PC-9 (cell line): ENCODE results near the gene PAOX. TPM values are rescaled to one million over a fixed set of nuclear protein-coding genes. Genes with fewer than 3 reads are reported as not detected.
A peak's percentile ranks its signal among the peaks of the same experiment; 100 is the strongest.

ENCODE experiments used
- BruUV-seq: library from RNA; stranded (reverse); fragments of 400-500 nt; replicated peaks from 2 replicates; lab custom pipeline; 2021; lab: Mats Ljungman, UMichigan
- CTCF ChIA-PET: fragments of 300-600 bp; sonication (Branson Sonifier 250); formaldehyde crosslinking; loops from one replicate; lab custom pipeline; 2022; ENCODE audit warnings: antibody characterized with exemption; lab: Charles Lee
- POLR2A ChIA-PET: fragments of 300-600 bp; sonication (Branson Sonifier 250); formaldehyde crosslinking; loops from one replicate; lab custom pipeline; 2022; ENCODE audit warnings: antibody characterized with exemption; ENCODE audit not compliant: unreplicated experiment; lab: Charles Lee
- DNase-seq, 2 experiments: peaks; one replicate each; pipeline versions ENCODE4 v3.0.0 to v3.0.0-alpha.2; 2015 to 2022; ENCODE audit warnings: mixed read lengths in 1 of 2
- H2AFZ ChIP-seq: fragments of 200-600 bp; sonication (generic); 2 replicates; pipeline ENCODE4 v1.8.1; 2017; ENCODE audit warnings: antibody characterized with exemption
- H3F3A ChIP-seq: fragments of 200-600 bp; sonication (generic); 2 replicates; pipeline ENCODE4 v1.8.1; 2017; ENCODE audit warnings: antibody characterized with exemption, mild to moderate bottlenecking, low read depth; ENCODE audit not compliant: insufficient read depth
- H3K27ac ChIP-seq: fragments of 200-600 bp; sonication (generic); 2 replicates; pipeline ENCODE4 v1.6.1; 2016; ENCODE audit warnings: mixed run types
- H3K27me3 ChIP-seq: fragments of 200-600 bp; sonication (generic); 2 replicates; pipeline ENCODE4 v1.6.1; 2016; ENCODE audit warnings: low read depth, mixed run types; ENCODE audit not compliant: insufficient read depth
- H3K36me3 ChIP-seq: fragments of 200-600 bp; sonication (generic); 2 replicates; pipeline ENCODE4 v1.6.1; 2016; ENCODE audit warnings: low read depth, mixed run types
- H3K4me1 ChIP-seq: fragments of 200-600 bp; sonication (generic); replicated peaks from 2 replicates; pipeline ENCODE4 v1.6.1; 2016; ENCODE audit warnings: mixed run types; ENCODE audit not compliant: insufficient read depth
- H3K4me2 ChIP-seq: fragments of 200-600 bp; sonication (generic); 2 replicates; pipeline ENCODE4 v1.6.1; 2017; ENCODE audit warnings: mixed run types
- H3K4me3 ChIP-seq: fragments of 200-600 bp; sonication (generic); 2 replicates; pipeline ENCODE4 v1.6.1; 2016; ENCODE audit warnings: mixed run types
- H3K79me2 ChIP-seq: fragments of 200-600 bp; sonication (generic); 2 replicates; pipeline ENCODE4 v1.6.1; 2017; ENCODE audit warnings: low read depth, mixed run types
- H3K9me2 ChIP-seq: fragments of 200-600 bp; sonication (generic); 2 replicates; pipeline ENCODE4 v1.8.1; 2017; ENCODE audit warnings: mild to moderate bottlenecking; ENCODE audit not compliant: insufficient read depth
- H3K9me3 ChIP-seq: fragments of 200-600 bp; sonication (generic); 2 replicates; pipeline ENCODE4 v1.8.1; 2016; ENCODE audit warnings: low read depth; ENCODE audit not compliant: insufficient read depth
- H4K20me1 ChIP-seq: fragments of 200-600 bp; sonication (generic); 2 replicates; pipeline ENCODE4 v1.8.1; 2017; ENCODE audit not compliant: insufficient read depth
- CTCF ChIP-seq: fragments of 200-600 bp; sonication (generic); conservative IDR thresholded peaks from 2 replicates; pipeline ENCODE4 v1.6.1; 2017; ENCODE audit warnings: mixed run types, antibody characterized with exemption, mild to moderate bottlenecking, moderate library complexity
- EZH2 ChIP-seq: fragments of 200-600 bp; sonication (generic); IDR thresholded peaks from 2 replicates; pipeline ENCODE4 v1.8.0; 2017; ENCODE audit warnings: antibody characterized with exemption, low read depth
- intact Hi-C: fragments of 100-400 bp; cut with micrococcal nuclease; formaldehyde crosslinking; loops from one replicate; pipeline ENCODE4 v1.10.0; 2022; ENCODE audit not compliant: unreplicated experiment
- total RNA-seq: library from RNA; stranded (reverse); gene quantifications from 2 replicates; pipeline ENCODE4 v1.2.3, GENCODE V29; 2021

PAOX gene
- total RNA-seq, 1 experiment from 2014 or later, result 5.7 TPM

DNA sequence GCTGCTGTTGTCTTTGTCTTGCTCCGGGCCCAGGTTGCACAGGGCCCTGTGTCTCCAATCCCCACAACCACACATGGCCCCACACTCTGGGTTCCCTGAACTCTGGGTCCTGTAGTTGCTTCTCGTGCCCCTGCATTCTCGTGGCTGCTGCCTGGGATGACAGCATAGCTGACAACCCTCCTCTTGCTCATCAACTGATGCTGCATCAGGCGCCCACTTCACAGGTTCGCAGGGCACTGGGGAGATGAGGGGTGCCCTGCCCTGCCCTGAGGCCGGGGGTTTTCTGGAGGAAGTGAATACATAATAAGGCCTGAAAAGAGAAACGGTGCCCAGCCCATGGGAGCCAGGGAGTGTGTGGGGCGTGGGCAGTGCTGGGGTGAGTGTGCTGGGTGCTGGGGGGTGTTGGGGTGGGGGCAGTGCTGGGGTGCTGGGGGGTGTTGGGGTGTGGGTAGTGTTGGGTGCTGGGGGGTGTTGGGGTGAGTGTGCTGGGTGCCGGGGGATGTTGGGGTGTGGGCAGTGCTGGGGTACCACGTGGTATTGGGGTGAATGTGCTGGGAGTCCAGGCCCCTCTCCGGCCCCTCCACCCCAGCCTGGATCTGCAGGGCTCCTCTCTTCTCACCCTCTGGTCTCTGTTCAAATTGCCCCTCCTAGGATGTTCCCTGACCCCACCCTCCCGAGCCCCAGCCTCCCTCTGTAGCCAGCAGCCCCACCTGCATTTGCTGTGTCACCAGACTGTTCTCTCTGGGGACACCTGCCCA is 12.9 kb downstream of the PAOX start:
- no peak overlapping the region for H3K4me3 ChIP-seq
- BruUV-seq, result no TSS peak
- H2AFZ ChIP-seq, result no peak overlapping the region
- H3K36me3 ChIP-seq, result no peaks in the 10 kb centered on the region
- H4K20me1 ChIP-seq, result no peaks in the 10 kb centered on the region
- H3K4me2 ChIP-seq, result no peak overlapping the region
- no peak overlapping the region for H3K27ac ChIP-seq
- DNase-seq, result no peak
- H3F3A ChIP-seq, result peaks cover 15% of the 10 kb centered on the region; the same call in 1 of the 2 replicates
- peaks cover 21% of the 10 kb centered on the region for H3K79me2 ChIP-seq
- no peaks in the 10 kb centered on the region for H3K9me3 ChIP-seq
- no peaks in the 10 kb centered on the region for H3K27me3 ChIP-seq
- TF ChIP-seq CTCF, result no peak
- peaks cover 7% of the 10 kb centered on the region; the same call in 1 of the 2 replicates for H3K4me1 ChIP-seq
- intact Hi-C loops, result loop anchor here (10.0 kb wide), 1 partner anchor 67 kb away; no protein-coding TSS in a partner anchor
- ChIA-PET CTCF (no interaction called here), POLR2A (no interaction called here)
- H3K9me2 ChIP-seq, result no peaks in the 10 kb centered on the region

- H3K9me3 ChIP-seq, result no peaks in the 10 kb centered on the region
- ChIA-PET POLR2A (no interaction called here), CTCF (no interaction called here)
- BruUV-seq, result TSS peak; percentile 41
- H4K20me1 ChIP-seq, result no peaks in the 10 kb centered on the region
- DNase-seq, result no peak
- H3K4me3 ChIP-seq, result peak overlapping the region; percentile 97; the same call in 1 of the 2 replicates
- peak overlapping the region; percentile 89 for H3K4me2 ChIP-seq
- peaks cover 27% of the 10 kb centered on the region for H3K79me2 ChIP-seq
- H2AFZ ChIP-seq, result peak overlapping the region; percentile 64
- H3F3A ChIP-seq, result peaks cover 15% of the 10 kb centered on the region; the same call in 1 of the 2 replicates
- H3K4me1 ChIP-seq, result peaks cover 7% of the 10 kb centered on the region; the same call in 1 of the 2 replicates
- intact Hi-C loops, result loop anchor here (2.0 to 10.0 kb wide), 2 partner anchors 15 to 69 kb away; partner anchors contain the start of gene PAOX
- no peak for TF ChIP-seq EZH2
- TF ChIP-seq CTCF, result no peak
- H3K36me3 ChIP-seq, result no peaks in the 10 kb centered on the region
- H3K27me3 ChIP-seq, result no peaks in the 10 kb centered on the region
- H3K9me2 ChIP-seq, result no peaks in the 10 kb centered on the region
- no peak overlapping the region for H3K27ac ChIP-seq
Measured at GRCh38 chr10:133393401-133394063, 14.5 kb downstream of the PAOX start.

GRCh38 chr10:133394064-133394663 is 15.1 kb downstream of the PAOX start, which contains the start of gene MTG1:
MTG1 (plus strand) TSS chr10:133394157; CDS start chr10:133394221, 64 bp downstream.
- DNase-seq, result peak; percentile 70 to 91
- BruUV-seq, result no TSS peak
- H3F3A ChIP-seq, result peaks cover 12% of the 10 kb centered on the region; the same call in 1 of the 2 replicates
- peaks cover 7% of the 10 kb centered on the region; the same call in 1 of the 2 replicates for H3K4me1 ChIP-seq
- intact Hi-C loops, result loop anchor here (2.0 to 10.0 kb wide), 2 partner anchors 15 to 69 kb away; partner anchors contain the start of gene PAOX
- H3K4me2 ChIP-seq, result peak within 1 kb of the TSS; percentile 89
- H3K79me2 ChIP-seq, result peaks cover 27% of the 10 kb centered on the region
- no peaks in the 10 kb centered on the region for H3K9me2 ChIP-seq
- H3K27ac ChIP-seq, result peak within 1 kb of the TSS; percentile 84
- no peaks in the 10 kb centered on the region for H3K9me3 ChIP-seq
- TF ChIP-seq EZH2 (no peak), CTCF (no peak)
- peak within 1 kb of the TSS; percentile 87 for H2AFZ ChIP-seq
- no peaks in the 10 kb centered on the region for H3K36me3 ChIP-seq
- H3K4me3 ChIP-seq, result peak within 1 kb of the TSS; percentile 97
- CTCF ChIA-PET, result no interaction called here
- H4K20me1 ChIP-seq, result no peaks in the 10 kb centered on the region
- POLR2A ChIA-PET, result no interaction called here
- no peaks in the 10 kb centered on the region for H3K27me3 ChIP-seq
